Measurements from ENCODE around the gene CFL1. TPM values are rescaled to one million over a fixed set of nuclear protein-coding genes. Genes with fewer than 3 reads are reported as not detected.

The CFL1 gene
- 947 and 981 TPM in 2 replicates for total RNA-seq (ENCODE audit: low replicate concordance)
- long read RNA-seq, transcript CFL1-201 (4 exons, 1,234 nt) = major isoform, 96 of 123 reads
- long read RNA-seq, partial matches to known transcripts = 0 of 123 reads
- long read RNA-seq, other reads (novel, unspliced or antisense) = 24 of 123 reads

DNA sequence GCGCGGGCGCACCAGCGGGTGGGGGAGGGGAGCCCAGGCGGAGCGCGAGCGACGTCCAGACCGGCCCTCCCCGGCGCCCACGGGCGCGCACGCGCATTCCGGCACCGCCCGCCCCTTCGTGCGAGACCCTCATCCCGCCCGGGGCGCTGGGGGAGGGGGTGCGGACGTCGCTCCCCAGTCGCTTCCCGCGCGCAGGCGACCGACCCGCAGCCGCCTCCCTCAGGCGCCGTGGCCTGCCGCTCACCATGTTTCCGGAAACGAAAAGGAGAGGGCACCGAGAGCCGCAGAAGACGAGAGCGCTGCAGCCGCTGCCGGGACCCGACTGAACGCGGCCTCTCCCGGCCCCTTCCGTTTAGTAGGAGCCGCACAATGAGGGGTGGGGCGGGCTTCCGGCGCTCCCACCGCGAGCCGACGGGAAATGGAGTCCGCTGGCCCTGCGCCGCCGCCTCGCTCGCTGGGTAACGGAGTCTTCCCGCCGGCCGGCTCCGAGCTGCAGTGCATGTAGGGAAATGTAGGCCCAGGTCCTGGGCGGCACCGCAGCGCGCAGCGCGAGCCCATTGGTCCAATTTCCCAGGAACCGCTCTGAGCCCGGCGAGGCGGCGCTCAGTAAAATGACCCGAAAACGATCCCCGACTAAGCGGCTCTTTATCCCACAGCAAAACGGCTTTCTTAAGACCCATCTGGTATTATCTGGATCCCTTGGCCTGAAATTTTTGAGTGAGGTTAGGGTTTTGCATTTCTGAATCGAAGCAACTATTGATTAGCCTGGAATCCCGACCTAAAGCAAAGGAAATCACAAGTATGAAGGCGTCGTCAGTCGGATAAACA is at the start of gene CFL1:
Gene CFL1, minus strand, starts transcription at position 328 of the 828 bp plus-strand sequence. Its CDS starts 81 bp downstream, at position 247.
- H3K9me3 Mint-ChIP-seq = no peaks in the 10 kb centered on the region
- peak within 1 kb of the TSS; percentile 97 for H3K27ac Mint-ChIP-seq

DNA sequence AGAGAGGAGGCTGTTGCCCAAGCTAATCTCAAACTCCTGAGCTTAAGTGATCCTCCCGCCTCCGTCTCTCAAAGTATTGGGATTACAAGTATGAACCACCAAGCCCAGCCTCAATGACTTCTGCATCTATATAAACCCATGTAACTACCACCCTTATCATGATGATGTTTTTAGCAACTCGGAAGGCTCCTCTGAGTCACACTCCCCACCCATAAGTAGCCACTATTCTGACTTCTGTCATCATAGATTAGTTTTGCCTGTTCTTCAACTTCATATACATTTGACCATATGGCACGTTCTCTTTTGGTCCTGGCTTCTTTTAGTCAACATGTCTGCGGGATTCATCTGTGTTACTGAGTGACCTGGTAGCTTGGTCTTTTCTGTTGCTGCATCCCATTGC is 48.6 kb upstream of the CFL1 start:
- peaks cover 61% of the 10 kb centered on the region for H3K27me3 Mint-ChIP-seq
- H3K4me3 Mint-ChIP-seq = no peak overlapping the region
- no peaks in the 10 kb centered on the region for H3K4me1 Mint-ChIP-seq (ENCODE audit: unreplicated experiment)
- no peak overlapping the region for H3K27ac Mint-ChIP-seq
- no peaks in the 10 kb centered on the region for H3K9me3 Mint-ChIP-seq
- no peak for DNase-seq (ENCODE audit: extremely low spot score, unreplicated experiment)
- no peaks in the 10 kb centered on the region for H3K36me3 Mint-ChIP-seq
- TF ChIP-seq, protein P1, sequence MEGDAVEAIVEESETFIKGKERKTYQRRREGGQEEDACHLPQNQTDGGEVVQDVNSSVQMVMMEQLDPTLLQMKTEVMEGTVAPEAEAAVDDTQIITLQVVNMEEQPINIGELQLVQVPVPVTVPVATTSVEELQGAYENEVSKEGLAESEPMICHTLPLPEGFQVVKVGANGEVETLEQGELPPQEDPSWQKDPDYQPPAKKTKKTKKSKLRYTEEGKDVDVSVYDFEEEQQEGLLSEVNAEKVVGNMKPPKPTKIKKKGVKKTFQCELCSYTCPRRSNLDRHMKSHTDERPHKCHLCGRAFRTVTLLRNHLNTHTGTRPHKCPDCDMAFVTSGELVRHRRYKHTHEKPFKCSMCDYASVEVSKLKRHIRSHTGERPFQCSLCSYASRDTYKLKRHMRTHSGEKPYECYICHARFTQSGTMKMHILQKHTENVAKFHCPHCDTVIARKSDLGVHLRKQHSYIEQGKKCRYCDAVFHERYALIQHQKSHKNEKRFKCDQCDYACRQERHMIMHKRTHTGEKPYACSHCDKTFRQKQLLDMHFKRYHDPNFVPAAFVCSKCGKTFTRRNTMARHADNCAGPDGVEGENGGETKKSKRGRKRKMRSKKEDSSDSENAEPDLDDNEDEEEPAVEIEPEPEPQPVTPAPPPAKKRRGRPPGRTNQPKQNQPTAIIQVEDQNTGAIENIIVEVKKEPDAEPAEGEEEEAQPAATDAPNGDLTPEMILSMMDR (conservative IDR thresholded peaks at IDR 0.05) = no peak

More for the DNA sequence above, at the start of gene CFL1:
- TF ChIP-seq, protein P1 (conservative IDR thresholded peaks at IDR 0.05) = no peak
- peak; percentile 99 for DNase-seq (ENCODE audit: extremely low spot score, unreplicated experiment)
- H3K27me3 Mint-ChIP-seq = no peaks in the 10 kb centered on the region
- H3K4me1 Mint-ChIP-seq (ENCODE audit: unreplicated experiment) = peaks cover 30% of the 10 kb centered on the region
- H3K36me3 Mint-ChIP-seq = peaks cover 32% of the 10 kb centered on the region
- H3K4me3 Mint-ChIP-seq = peak within 1 kb of the TSS; percentile 93

DNA sequence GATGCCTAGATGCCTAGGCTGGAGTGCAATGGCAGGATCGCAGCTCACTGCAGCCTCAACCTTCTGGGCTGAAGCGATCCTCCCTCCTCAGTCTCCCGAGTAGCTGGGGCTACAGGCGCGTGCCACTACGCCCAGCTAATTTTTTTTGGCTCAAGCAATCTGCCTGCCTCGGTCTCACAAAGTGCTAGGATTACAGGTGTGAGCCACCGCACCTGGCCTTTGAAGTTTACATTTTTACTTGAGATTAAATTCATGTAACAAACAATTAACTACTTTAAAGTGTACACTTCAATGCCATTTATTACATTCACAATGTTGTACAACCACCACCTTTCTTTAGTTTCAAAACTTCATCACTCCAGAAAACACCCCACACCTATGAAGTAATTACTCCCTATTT is 45.7 kb upstream of the CFL1 start:
- Mint-ChIP-seq H3K27ac (no peak overlapping the region), H3K27me3 (peaks cover 68% of the 10 kb centered on the region), H3K4me1 (ENCODE audit: unreplicated experiment) (no peaks in the 10 kb centered on the region), H3K4me3 (no peak overlapping the region), H3K9me3 (no peaks in the 10 kb centered on the region), H3K36me3 (no peaks in the 10 kb centered on the region)
- TF ChIP-seq, protein P1 (conservative IDR thresholded peaks at IDR 0.05) = no peak
- no peak for DNase-seq (ENCODE audit: extremely low spot score, unreplicated experiment)

DNA sequence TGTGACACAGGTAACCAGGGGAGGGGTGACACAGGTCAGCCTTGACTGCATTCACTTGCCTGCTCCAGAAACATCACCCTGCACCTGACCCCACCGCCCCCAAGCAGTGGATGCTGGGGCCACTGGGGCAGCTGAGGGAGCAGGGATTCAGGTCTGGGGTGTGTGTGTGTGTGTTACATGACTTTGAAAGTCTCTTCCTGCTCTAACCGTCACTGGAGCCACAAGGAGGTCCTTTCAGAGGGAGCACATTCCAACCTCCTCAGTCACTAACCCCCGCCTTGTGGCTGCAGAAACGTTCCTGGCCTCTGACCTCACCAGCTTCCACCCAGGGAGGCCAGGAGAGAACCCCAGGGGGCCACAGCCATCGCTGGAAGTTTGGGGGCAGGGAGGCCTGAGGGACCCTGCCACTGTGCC is 45.1 kb upstream of the CFL1 start:
- Mint-ChIP-seq H3K9me3 (no peaks in the 10 kb centered on the region), H3K27ac (peak overlapping the region; percentile 59), H3K36me3 (no peaks in the 10 kb centered on the region), H3K27me3 (peaks cover 70% of the 10 kb centered on the region), H3K4me3 (no peak overlapping the region), H3K4me1 (ENCODE audit: unreplicated experiment) (no peaks in the 10 kb centered on the region)
- no peak for DNase-seq (ENCODE audit: extremely low spot score, unreplicated experiment)
- TF ChIP-seq, protein P1 (conservative IDR thresholded peaks at IDR 0.05) = no peak

DNA sequence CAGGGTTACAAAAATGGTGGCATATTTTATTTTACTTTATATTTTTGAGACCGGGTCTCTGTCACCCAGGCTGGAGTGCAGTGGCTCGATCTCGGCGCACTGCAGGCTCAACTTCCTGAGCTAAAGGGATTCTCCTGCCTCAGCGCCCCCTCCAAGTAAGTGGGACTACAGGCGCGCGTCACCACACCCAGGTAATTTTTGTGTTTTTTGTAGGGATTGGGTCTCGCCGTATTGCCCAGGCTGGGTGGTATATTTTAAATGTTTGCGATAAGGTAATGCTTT is 42.9 kb upstream of the CFL1 start:
- Mint-ChIP-seq H3K27ac (peak overlapping the region; percentile 82), H3K4me3 (peak overlapping the region; percentile 80), H3K27me3 (peaks cover 72% of the 10 kb centered on the region), H3K36me3 (no peaks in the 10 kb centered on the region), H3K4me1 (ENCODE audit: unreplicated experiment) (no peaks in the 10 kb centered on the region), H3K9me3 (no peaks in the 10 kb centered on the region)
- DNase-seq (ENCODE audit: extremely low spot score, unreplicated experiment) = no peak
- TF ChIP-seq, protein P1 (conservative IDR thresholded peaks at IDR 0.05) = no peak
